ENCODE results near the gene IL1RAPL1.

The IL1RAPL1 gene

GRCh38 chrX:29775890-29776289 is 1188.6 kb downstream of the IL1RAPL1 start:
- no peak overlapping the region for H3K4me3 ChIP-seq (ENCODE audit: low read depth, low read length)
- no peak for DNase-seq (ENCODE audit: low read depth)

DNA sequence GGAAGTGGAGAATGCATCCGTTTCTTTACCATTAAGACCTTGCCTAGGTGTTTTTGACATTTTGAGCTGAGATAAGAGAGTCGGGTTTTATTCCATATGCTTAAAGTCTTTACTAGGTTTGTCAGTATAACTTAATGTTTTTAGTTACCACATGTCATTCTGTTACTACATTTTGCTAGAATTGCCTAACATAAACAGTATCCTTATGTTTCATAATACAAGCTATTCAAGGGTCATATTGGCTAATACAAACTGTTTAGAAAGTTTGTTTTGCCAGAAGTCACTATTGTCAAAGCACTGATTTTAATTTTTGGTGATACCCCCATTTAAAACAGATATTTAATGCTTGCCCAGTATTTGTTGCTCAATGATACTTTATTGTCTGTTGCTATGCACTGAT is 1200.4 kb downstream of the IL1RAPL1 start:
- no peak for DNase-seq (ENCODE audit: low read depth)
- no peak overlapping the region for H3K4me3 ChIP-seq (ENCODE audit: low read depth, low read length)

- H3K4me3 ChIP-seq (ENCODE audit: low read depth, low read length) = no peak overlapping the region
- DNase-seq (ENCODE audit: low read depth) = no peak
These were observed 1201.9 kb downstream of the IL1RAPL1 start for GRCh38 chrX:29788991-29789699.

DNA sequence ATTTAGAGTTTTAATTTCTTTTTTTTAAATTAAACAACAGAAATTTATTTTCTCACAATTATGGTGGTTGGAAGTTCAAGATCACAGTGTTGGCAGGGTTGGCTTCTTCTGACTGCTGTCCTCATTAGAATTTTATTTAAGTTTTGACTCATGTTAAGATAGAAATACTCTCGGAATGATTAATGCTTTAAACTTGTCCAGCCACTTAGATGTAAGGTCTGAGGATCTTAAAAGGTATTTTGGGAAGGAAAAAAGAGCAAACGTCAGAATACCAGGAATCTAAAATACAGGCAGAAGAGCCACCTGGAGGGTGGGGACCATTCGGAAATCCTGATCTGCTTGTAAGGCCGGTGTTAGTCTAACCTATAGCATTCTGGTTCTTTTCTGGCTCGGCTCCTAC is 1205.1 kb downstream of the IL1RAPL1 start:
- no peak for DNase-seq (ENCODE audit: low read depth)
- H3K4me3 ChIP-seq (ENCODE audit: low read depth, low read length) = no peak overlapping the region

DNA sequence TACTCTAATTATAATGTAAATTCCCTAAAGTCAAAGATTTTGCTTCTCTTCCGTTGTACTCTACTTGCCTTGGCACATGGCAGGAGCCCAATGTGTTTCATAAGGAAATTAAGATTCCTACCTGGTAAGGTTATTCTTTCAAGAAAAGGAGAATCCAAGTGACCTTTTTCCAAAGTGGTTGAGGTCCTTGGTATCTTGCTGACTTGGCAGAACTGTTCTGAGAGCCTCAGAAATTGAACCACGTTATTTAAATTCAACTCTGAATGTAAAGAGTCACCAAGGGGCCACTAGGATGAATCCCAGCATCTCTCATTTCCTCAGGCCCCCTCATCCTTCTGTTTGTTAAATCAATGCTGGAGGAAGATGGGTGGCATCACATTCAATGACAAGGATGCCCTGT is 1209.9 kb downstream of the IL1RAPL1 start:
- DNase-seq (ENCODE audit: low read depth) = no peak
- no peak overlapping the region for H3K4me3 ChIP-seq (ENCODE audit: low read depth, low read length)

GRCh38 chrX:29798469-29798868 is 1211.2 kb downstream of the IL1RAPL1 start:
- no peak overlapping the region for H3K4me3 ChIP-seq (ENCODE audit: low read depth, low read length)
- no peak for DNase-seq (ENCODE audit: low read depth)

DNA sequence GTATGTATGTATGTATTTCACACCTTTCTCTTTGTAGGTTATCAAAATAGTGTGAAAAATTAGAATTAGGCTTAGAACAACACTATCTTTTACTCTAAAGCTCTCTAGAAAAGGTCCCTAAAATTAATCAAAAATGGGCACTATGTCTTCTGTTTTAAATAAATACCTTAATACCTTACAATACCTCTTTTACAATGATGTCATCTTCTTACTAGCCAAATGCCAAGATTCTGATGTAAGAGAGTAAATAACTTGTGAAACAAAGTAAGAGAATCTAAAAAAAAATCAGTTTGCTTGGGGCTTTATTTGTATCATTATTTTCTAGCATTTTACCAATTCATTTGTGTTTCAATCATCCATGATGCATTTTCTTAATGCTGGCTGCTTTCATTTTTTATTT is 1225.9 kb downstream of the IL1RAPL1 start:
- DNase-seq (ENCODE audit: low read depth) = no peak
- H3K4me3 ChIP-seq (ENCODE audit: low read depth, low read length) = no peak overlapping the region

GRCh38 chrX:29824176-29824906 is 1237.1 kb downstream of the IL1RAPL1 start:
- no peak overlapping the region for H3K4me3 ChIP-seq (ENCODE audit: low read depth, low read length)
- DNase-seq (ENCODE audit: low read depth) = no peak

GRCh38 chrX:29826742-29827141 is 1239.5 kb downstream of the IL1RAPL1 start:
- H3K4me3 ChIP-seq (ENCODE audit: low read depth, low read length) = no peak overlapping the region
- DNase-seq (ENCODE audit: low read depth) = no peak

GRCh38 chrX:29834311-29834710 is 1247.1 kb downstream of the IL1RAPL1 start:
- no peak for DNase-seq (ENCODE audit: low read depth)
- no peak overlapping the region for H3K4me3 ChIP-seq (ENCODE audit: low read depth, low read length)

DNA sequence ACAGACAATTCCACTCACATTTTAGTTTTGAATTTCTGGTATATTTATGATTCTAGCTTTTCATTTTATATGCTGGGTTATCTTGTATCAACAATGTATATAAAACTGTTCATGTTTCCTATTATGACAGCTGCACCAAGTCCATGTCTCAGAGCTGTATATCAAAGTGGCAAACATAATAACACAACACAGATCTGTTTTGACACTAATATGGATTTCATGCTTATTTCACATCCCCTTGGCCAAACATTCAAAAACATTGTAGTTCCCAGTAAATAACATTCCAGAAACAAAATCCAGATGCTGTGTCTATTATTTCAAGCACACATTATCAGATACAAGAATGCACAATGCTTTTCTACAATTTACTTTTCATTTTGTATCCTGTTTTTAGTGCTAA is 1247.5 kb downstream of the IL1RAPL1 start:
- no peak for DNase-seq (ENCODE audit: low read depth)
- no peak overlapping the region for H3K4me3 ChIP-seq (ENCODE audit: low read depth, low read length)

- no peak overlapping the region for H3K4me3 ChIP-seq (ENCODE audit: low read depth, low read length)
- peak; percentile 66 for DNase-seq (ENCODE audit: low read depth)
These were observed 1254.5 kb downstream of the IL1RAPL1 start for GRCh38 chrX:29841750-29842149.

DNA sequence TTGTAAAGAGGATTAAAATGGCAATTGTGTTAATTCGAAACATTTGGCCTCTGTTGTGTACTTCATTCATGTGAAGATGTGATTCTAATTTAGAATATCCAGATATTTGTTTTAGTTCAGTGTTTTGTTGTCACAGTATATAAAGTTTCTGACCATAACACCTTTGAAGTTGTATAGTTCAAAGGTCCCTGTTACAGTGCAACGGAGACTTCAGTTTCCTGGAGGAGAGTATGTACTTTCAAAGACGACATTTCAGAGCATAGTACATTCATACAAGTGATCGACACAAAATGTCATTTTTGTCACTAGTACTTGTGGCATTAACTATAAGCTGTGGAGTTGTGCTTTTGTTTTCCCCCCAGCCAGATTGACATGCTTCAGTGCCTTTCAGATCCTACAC is 1255.3 kb downstream of the IL1RAPL1 start:
- H3K4me3 ChIP-seq (ENCODE audit: low read depth, low read length) = no peak overlapping the region
- no peak for DNase-seq (ENCODE audit: low read depth)

GRCh38 chrX:29851857-29852605 is 1264.8 kb downstream of the IL1RAPL1 start:
- no peak overlapping the region for H3K4me3 ChIP-seq (ENCODE audit: low read depth, low read length)
- DNase-seq (ENCODE audit: low read depth) = no peak

- no peak for DNase-seq (ENCODE audit: low read depth)
- H3K4me3 ChIP-seq (ENCODE audit: low read depth, low read length) = no peak overlapping the region
These were observed 1265.5 kb downstream of the IL1RAPL1 start for GRCh38 chrX:29852767-29853166.

GRCh38 chrX:29858714-29859113 is 1271.5 kb downstream of the IL1RAPL1 start:
- no peak overlapping the region for H3K4me3 ChIP-seq (ENCODE audit: low read depth, low read length)
- peak; percentile 31 for DNase-seq (ENCODE audit: low read depth)

GRCh38 chrX:29862126-29862677 is 1275.0 kb downstream of the IL1RAPL1 start:
- no peak overlapping the region for H3K4me3 ChIP-seq (ENCODE audit: low read depth, low read length)
- DNase-seq (ENCODE audit: low read depth) = no peak

- H3K4me3 ChIP-seq (ENCODE audit: low read depth, low read length) = no peak overlapping the region
- DNase-seq (ENCODE audit: low read depth) = no peak
These were observed 1280.7 kb downstream of the IL1RAPL1 start for GRCh38 chrX:29867971-29868370.

DNA sequence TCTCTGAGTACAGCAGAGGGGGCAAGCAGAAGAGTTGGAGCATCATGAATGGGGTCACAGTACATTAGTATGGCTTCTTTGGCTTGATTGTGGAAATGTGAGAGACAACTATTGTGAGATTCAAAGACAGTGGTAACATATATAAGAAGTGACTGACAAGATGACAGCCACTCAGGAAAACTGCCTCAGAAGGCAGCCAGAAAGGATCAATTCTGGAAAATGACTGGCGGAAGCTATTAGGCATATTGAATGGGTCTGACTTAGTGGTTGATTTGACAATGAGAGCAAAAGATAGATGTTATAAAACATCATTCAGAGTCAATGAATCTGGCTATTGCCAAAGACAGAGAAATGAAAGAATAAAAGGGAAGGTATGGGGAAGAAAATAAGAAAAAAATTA is 1282.6 kb downstream of the IL1RAPL1 start:
- H3K4me3 ChIP-seq (ENCODE audit: low read depth, low read length) = no peak overlapping the region
- DNase-seq (ENCODE audit: low read depth) = no peak

GRCh38 chrX:29870608-29871007 is 1283.4 kb downstream of the IL1RAPL1 start:
- no peak for DNase-seq (ENCODE audit: low read depth)
- H3K4me3 ChIP-seq (ENCODE audit: low read depth, low read length) = no peak overlapping the region
